ENCODE data around the gene ABHD15. TPM values are rescaled to one million over a fixed set of nuclear protein-coding genes. Genes with fewer than 3 reads are reported as not detected.

The ABHD15 gene
- total and polyA plus RNA-seq, 9 of the 15 experiments (the other 6 are each of a cell fraction or from before 2014, with no cell fraction given): 0.85 to 4.2 (median 2.1) TPM

- TF ChIP-seq ZNF445 (CRISPR knock-in tag; IDR thresholded peaks at IDR 0.05; ENCODE audit: low read depth) (no peak), RBM25 (IDR thresholded peaks at IDR 0.05; ENCODE audit: low read depth, low read length, severe bottlenecking) (no peak), MED1 (CRISPR knock-in tag; IDR thresholded peaks at IDR 0.05; ENCODE audit: borderline replicate concordance) (no peak), ARNT (IDR thresholded peaks at IDR 0.05) (no peak), ZNF239 (CRISPR knock-in tag; IDR thresholded peaks at IDR 0.05) (no peak), ZNF354B (CRISPR knock-in tag; IDR thresholded peaks at IDR 0.05) (no peak), PHB (CRISPR knock-in tag; IDR thresholded peaks at IDR 0.05) (no peak), TEAD2 (tag; IDR thresholded peaks at IDR 0.05) (no peak)
- TF ChIP-seq, protein P1, sequence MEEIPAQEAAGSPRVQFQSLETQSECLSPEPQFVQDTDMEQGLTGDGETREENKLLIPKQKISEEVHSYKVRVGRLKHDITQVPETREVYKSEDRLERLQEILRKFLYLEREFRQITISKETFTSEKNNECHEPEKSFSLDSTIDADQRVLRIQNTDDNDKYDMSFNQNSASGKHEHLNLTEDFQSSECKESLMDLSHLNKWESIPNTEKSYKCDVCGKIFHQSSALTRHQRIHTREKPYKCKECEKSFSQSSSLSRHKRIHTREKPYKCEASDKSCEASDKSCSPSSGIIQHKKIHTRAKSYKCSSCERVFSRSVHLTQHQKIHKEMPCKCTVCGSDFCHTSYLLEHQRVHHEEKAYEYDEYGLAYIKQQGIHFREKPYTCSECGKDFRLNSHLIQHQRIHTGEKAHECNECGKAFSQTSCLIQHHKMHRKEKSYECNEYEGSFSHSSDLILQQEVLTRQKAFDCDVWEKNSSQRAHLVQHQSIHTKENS (CRISPR knock-in tag; IDR thresholded peaks at IDR 0.05): no peak
- TF ChIP-seq, protein P2, sequence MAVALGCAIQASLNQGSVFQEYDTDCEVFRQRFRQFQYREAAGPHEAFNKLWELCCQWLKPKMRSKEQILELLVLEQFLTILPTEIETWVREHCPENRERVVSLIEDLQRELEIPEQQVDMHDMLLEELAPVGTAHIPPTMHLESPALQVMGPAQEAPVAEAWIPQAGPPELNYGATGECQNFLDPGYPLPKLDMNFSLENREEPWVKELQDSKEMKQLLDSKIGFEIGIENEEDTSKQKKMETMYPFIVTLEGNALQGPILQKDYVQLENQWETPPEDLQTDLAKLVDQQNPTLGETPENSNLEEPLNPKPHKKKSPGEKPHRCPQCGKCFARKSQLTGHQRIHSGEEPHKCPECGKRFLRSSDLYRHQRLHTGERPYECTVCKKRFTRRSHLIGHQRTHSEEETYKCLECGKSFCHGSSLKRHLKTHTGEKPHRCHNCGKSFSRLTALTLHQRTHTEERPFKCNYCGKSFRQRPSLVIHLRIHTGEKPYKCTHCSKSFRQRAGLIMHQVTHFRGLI (CRISPR knock-in tag; IDR thresholded peaks at IDR 0.05): no peak
- TF ChIP-seq, protein P3, sequence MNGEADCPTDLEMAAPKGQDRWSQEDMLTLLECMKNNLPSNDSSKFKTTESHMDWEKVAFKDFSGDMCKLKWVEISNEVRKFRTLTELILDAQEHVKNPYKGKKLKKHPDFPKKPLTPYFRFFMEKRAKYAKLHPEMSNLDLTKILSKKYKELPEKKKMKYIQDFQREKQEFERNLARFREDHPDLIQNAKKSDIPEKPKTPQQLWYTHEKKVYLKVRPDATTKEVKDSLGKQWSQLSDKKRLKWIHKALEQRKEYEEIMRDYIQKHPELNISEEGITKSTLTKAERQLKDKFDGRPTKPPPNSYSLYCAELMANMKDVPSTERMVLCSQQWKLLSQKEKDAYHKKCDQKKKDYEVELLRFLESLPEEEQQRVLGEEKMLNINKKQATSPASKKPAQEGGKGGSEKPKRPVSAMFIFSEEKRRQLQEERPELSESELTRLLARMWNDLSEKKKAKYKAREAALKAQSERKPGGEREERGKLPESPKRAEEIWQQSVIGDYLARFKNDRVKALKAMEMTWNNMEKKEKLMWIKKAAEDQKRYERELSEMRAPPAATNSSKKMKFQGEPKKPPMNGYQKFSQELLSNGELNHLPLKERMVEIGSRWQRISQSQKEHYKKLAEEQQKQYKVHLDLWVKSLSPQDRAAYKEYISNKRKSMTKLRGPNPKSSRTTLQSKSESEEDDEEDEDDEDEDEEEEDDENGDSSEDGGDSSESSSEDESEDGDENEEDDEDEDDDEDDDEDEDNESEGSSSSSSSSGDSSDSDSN (IDR thresholded peaks at IDR 0.05; ENCODE audit: borderline replicate concordance in 1 of 2, low read depth in 2 of 2, low read length in 2 of 2): no peak
These were observed 10.1 kb upstream of the ABHD15 start (continued) for GRCh38 chr17:29577001-29577370.
